ENCODE results near the gene CMTM2. TPM values are rescaled to one million over a fixed set of nuclear protein-coding genes. Genes with fewer than 3 reads are reported as not detected.

Gene CMTM2
- total and polyA plus RNA-seq, 2 experiments from 2014 or later = 0.60 TPM; not detected in 1

- Histone ChIP-seq H3K9me3 (ENCODE audit: low read depth) (no peaks in the 10 kb centered on the region), H3K27me3 (no peaks in the 10 kb centered on the region), H3K79me2 (no peaks in the 10 kb centered on the region), H3K4me2 (no peak overlapping the region), H3K36me3 (replicated peaks; ENCODE audit: insufficient read depth, low read depth) (peaks cover 4% of the 10 kb centered on the region), H3K4me3 (no peak overlapping the region), H3K4me1 (ENCODE audit: insufficient read depth) (peaks cover 14% of the 10 kb centered on the region), H4K20me1 (ENCODE audit: insufficient read depth, poor library complexity, severe bottlenecking) (no peaks in the 10 kb centered on the region), H3K9me2 (replicated peaks; ENCODE audit: insufficient read depth) (no peaks in the 10 kb centered on the region), H2AFZ (no peak overlapping the region), H3K27ac (no peak overlapping the region)
- TF ChIP-seq EZH2phosphoT487 (IDR thresholded peaks at IDR 0.05; ENCODE audit: low read depth, severe bottlenecking, unreplicated experiment) (no peak), CTCF (IDR thresholded peaks at IDR 0.05; ENCODE audit: poor library complexity) (no peak), EZH2 (IDR thresholded peaks at IDR 0.05; ENCODE audit: borderline replicate concordance) (no peak)
- DNase-seq (ENCODE audit: low spot score) = no peak
- 88% methylated on average over 4 of the region's 4 CpGs for WGBS (ENCODE audit: low lambda C conversion rate, missing lambda C conversion rate)
Observed at GRCh38 chr16:66616169-66616568, 36.9 kb downstream of the CMTM2 start.

- Histone ChIP-seq H4K20me1 (ENCODE audit: insufficient read depth, poor library complexity, severe bottlenecking) (no peaks in the 10 kb centered on the region), H3K27me3 (no peaks in the 10 kb centered on the region), H3K9me2 (replicated peaks; ENCODE audit: insufficient read depth) (no peaks in the 10 kb centered on the region), H3K27ac (no peak overlapping the region), H3K36me3 (replicated peaks; ENCODE audit: insufficient read depth, low read depth) (peaks cover 4% of the 10 kb centered on the region), H3K9me3 (ENCODE audit: low read depth) (no peaks in the 10 kb centered on the region), H3K79me2 (no peaks in the 10 kb centered on the region), H3K4me2 (no peak overlapping the region), H3K4me1 (ENCODE audit: insufficient read depth) (peaks cover 14% of the 10 kb centered on the region), H2AFZ (no peak overlapping the region), H3K4me3 (no peak overlapping the region)
- WGBS (ENCODE audit: low lambda C conversion rate, missing lambda C conversion rate) = 72% methylated on average over 9 of the region's 9 CpGs
- no peak for DNase-seq (ENCODE audit: low spot score)
- TF ChIP-seq CTCF (IDR thresholded peaks at IDR 0.05; ENCODE audit: poor library complexity) = no peak
- TF ChIP-seq EZH2phosphoT487 (IDR thresholded peaks at IDR 0.05; ENCODE audit: low read depth, severe bottlenecking, unreplicated experiment) = no peak
- no peak for TF ChIP-seq EZH2 (IDR thresholded peaks at IDR 0.05; ENCODE audit: borderline replicate concordance)
Observed at GRCh38 chr16:66616592-66616991, 37.3 kb downstream of the CMTM2 start.

- 79% methylated on average over 2 of the region's 2 CpGs for WGBS (ENCODE audit: low lambda C conversion rate, missing lambda C conversion rate)
- no peak overlapping the region for H2AFZ ChIP-seq
- TF ChIP-seq CTCF (IDR thresholded peaks at IDR 0.05; ENCODE audit: poor library complexity) = no peak
- no peak for TF ChIP-seq EZH2phosphoT487 (IDR thresholded peaks at IDR 0.05; ENCODE audit: low read depth, severe bottlenecking, unreplicated experiment)
- no peak for TF ChIP-seq EZH2 (IDR thresholded peaks at IDR 0.05; ENCODE audit: borderline replicate concordance)
- peaks cover 4% of the 10 kb centered on the region for H3K36me3 ChIP-seq (replicated peaks; ENCODE audit: insufficient read depth, low read depth)
- H3K4me1 ChIP-seq (ENCODE audit: insufficient read depth) = peaks cover 14% of the 10 kb centered on the region
- no peak overlapping the region for H3K4me3 ChIP-seq
- no peaks in the 10 kb centered on the region for H3K27me3 ChIP-seq
- no peak overlapping the region for H3K27ac ChIP-seq
- H3K9me3 ChIP-seq (ENCODE audit: low read depth) = no peaks in the 10 kb centered on the region
- H3K79me2 ChIP-seq = no peaks in the 10 kb centered on the region
- H4K20me1 ChIP-seq (ENCODE audit: insufficient read depth, poor library complexity, severe bottlenecking) = no peaks in the 10 kb centered on the region
- no peak overlapping the region for H3K4me2 ChIP-seq
- no peaks in the 10 kb centered on the region for H3K9me2 ChIP-seq (replicated peaks; ENCODE audit: insufficient read depth)
- no peak for DNase-seq (ENCODE audit: low spot score)
Observed at GRCh38 chr16:66617010-66617434, 37.8 kb downstream of the CMTM2 start.

GRCh38 chr16:66617728-66618127, 38.5 kb downstream of the CMTM2 start:
- DNase-seq (ENCODE audit: low spot score) = no peak
- H3K4me2 ChIP-seq = peak overlapping the region; percentile 8
- no peak overlapping the region for H2AFZ ChIP-seq
- WGBS (ENCODE audit: low lambda C conversion rate, missing lambda C conversion rate) = 49% methylated on average over 7 of the region's 7 CpGs
- peak overlapping the region; percentile 67 for H3K27ac ChIP-seq
- no peaks in the 10 kb centered on the region for H3K27me3 ChIP-seq
- peaks cover 14% of the 10 kb centered on the region for H3K4me1 ChIP-seq (ENCODE audit: insufficient read depth)
- H3K36me3 ChIP-seq (replicated peaks; ENCODE audit: insufficient read depth, low read depth) = peaks cover 4% of the 10 kb centered on the region
- no peaks in the 10 kb centered on the region for H4K20me1 ChIP-seq (ENCODE audit: insufficient read depth, poor library complexity, severe bottlenecking)
- no peaks in the 10 kb centered on the region for H3K9me2 ChIP-seq (replicated peaks; ENCODE audit: insufficient read depth)
- TF ChIP-seq EZH2 (IDR thresholded peaks at IDR 0.05; ENCODE audit: borderline replicate concordance) (no peak), EZH2phosphoT487 (IDR thresholded peaks at IDR 0.05; ENCODE audit: low read depth, severe bottlenecking, unreplicated experiment) (no peak), CTCF (IDR thresholded peaks at IDR 0.05; ENCODE audit: poor library complexity) (no peak)
- H3K79me2 ChIP-seq = no peaks in the 10 kb centered on the region
- no peaks in the 10 kb centered on the region for H3K9me3 ChIP-seq (ENCODE audit: low read depth)
- H3K4me3 ChIP-seq = no peak overlapping the region

All from hepatocyte (in vitro differentiated cells).